Measurements from ENCODE around the gene LIPC.
A peak's percentile ranks its signal among the peaks of the same experiment; 100 is the strongest.

Gene LIPC

GRCh38 chr15:58430224-58430787, 1.5 kb upstream of the LIPC start:
- DNase-seq (ENCODE audit: low spot score): no peak
- Histone ChIP-seq H3K27ac (no peak overlapping the region), H3K4me3 (no peak overlapping the region)
- no peak for TF ChIP-seq CTCF (IDR thresholded peaks at IDR 0.05)

GRCh38 chr15:58432401-58432800, 610 bp downstream of the LIPC start:
- Histone ChIP-seq H3K27ac (no peak overlapping the region), H3K4me3 (no peak overlapping the region)
- DNase-seq (ENCODE audit: low spot score): no peak
- no peak for TF ChIP-seq CTCF (IDR thresholded peaks at IDR 0.05)

- Histone ChIP-seq H3K27ac (peak overlapping the region in 1 of 2 donors; percentile 28), H3K4me3 (no peak overlapping the region)
- no peak for DNase-seq (ENCODE audit: low spot score)
Measured at GRCh38 chr15:58433597-58434333, 2.0 kb downstream of the LIPC start.

GRCh38 chr15:58434334-58434875, 2.6 kb downstream of the LIPC start:
- Histone ChIP-seq H3K4me3 (no peak overlapping the region), H3K27ac (peak overlapping the region in 1 of 2 donors; percentile 28)
- no peak for TF ChIP-seq CTCF (IDR thresholded peaks at IDR 0.05)
- no peak for DNase-seq (ENCODE audit: low spot score)

More at GRCh38 chr15:58433597-58434333, 2.0 kb downstream of the LIPC start:
- no peak for TF ChIP-seq CTCF (IDR thresholded peaks at IDR 0.05)

- no peak for TF ChIP-seq CTCF (IDR thresholded peaks at IDR 0.05)
- H3K27ac ChIP-seq: no peak overlapping the region
- H3K4me3 ChIP-seq: no peak overlapping the region
- DNase-seq (ENCODE audit: low spot score): no peak
Measured at GRCh38 chr15:58436552-58436951, 4.8 kb downstream of the LIPC start.

GRCh38 chr15:58437531-58438105, 5.8 kb downstream of the LIPC start:
- no peak for TF ChIP-seq CTCF (IDR thresholded peaks at IDR 0.05)
- Histone ChIP-seq H3K27ac (no peak overlapping the region), H3K4me3 (no peak overlapping the region)
- DNase-seq (ENCODE audit: low spot score): no peak
